ENCODE data around the gene NFASC.

DNA sequence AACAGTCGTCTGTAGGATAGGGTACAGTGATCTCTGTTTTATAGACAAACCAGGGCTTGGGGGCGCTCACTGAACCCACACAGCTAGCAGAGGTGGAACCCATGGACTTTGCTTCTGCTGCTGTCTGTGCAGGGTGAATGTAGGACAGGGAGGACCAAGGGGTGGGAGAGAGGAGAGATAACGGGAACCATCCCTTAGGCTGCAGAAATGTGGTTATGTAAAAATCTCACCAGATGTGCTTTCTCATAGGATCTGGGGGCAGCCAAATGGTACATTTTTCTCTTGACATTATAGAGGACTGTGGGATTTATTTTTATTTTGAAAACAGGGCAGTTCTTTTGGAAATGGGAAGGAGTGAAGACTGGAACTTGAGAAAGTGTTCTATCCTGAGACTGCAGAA lies 8.7 kb downstream of the NFASC start:
- TF ChIP-seq, protein P1, sequence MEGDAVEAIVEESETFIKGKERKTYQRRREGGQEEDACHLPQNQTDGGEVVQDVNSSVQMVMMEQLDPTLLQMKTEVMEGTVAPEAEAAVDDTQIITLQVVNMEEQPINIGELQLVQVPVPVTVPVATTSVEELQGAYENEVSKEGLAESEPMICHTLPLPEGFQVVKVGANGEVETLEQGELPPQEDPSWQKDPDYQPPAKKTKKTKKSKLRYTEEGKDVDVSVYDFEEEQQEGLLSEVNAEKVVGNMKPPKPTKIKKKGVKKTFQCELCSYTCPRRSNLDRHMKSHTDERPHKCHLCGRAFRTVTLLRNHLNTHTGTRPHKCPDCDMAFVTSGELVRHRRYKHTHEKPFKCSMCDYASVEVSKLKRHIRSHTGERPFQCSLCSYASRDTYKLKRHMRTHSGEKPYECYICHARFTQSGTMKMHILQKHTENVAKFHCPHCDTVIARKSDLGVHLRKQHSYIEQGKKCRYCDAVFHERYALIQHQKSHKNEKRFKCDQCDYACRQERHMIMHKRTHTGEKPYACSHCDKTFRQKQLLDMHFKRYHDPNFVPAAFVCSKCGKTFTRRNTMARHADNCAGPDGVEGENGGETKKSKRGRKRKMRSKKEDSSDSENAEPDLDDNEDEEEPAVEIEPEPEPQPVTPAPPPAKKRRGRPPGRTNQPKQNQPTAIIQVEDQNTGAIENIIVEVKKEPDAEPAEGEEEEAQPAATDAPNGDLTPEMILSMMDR (IDR thresholded peaks at IDR 0.05; ENCODE audit: insufficient read depth, low read depth, low read length): no peak
- TF ChIP-seq EZH2 (IDR thresholded peaks at IDR 0.05; ENCODE audit: insufficient read depth, low read length): no peak

Measured in astrocyte (in vitro differentiated cells and primary cell).